GM19395 (cell line): ENCODE data around the gene CTNND2.
"Not testable (repeated sequence)": the region's sequence is repeated elsewhere in the genome, so short reads cannot be mapped to it uniquely, and the experiment has no call there.

ENCODE experiments used
- ATAC-seq: cut with Tn5 transposase; IDR thresholded peaks from one replicate; pipeline ENCODE4 v1.9.1; 2021; ENCODE audit warnings: mild to moderate bottlenecking, moderate library complexity; ENCODE audit not compliant: unreplicated experiment

CTNND2 gene

GRCh38 chr5:11004523-11004922 lies 899.7 kb downstream of the CTNND2 start:
- not testable (repeated sequence) for ATAC-seq

GRCh38 chr5:11000515-11001353 lies 903.5 kb downstream of the CTNND2 start:
- ATAC-seq, result no peak

- no peak for ATAC-seq
Observed at GRCh38 chr5:10999714-11000113, 904.5 kb downstream of the CTNND2 start.

GRCh38 chr5:10995891-10996290 lies 908.4 kb downstream of the CTNND2 start:
- no peak for ATAC-seq

- ATAC-seq, result no peak
Observed at GRCh38 chr5:10994091-10994986, 909.9 kb downstream of the CTNND2 start.

GRCh38 chr5:10990634-10991033 lies 913.6 kb downstream of the CTNND2 start:
- no peak for ATAC-seq

- no peak for ATAC-seq
Observed at GRCh38 chr5:10989577-10990263, 914.5 kb downstream of the CTNND2 start.

GRCh38 chr5:10988622-10989021 lies 915.6 kb downstream of the CTNND2 start:
- no peak for ATAC-seq

- peak; percentile 90 for ATAC-seq
Observed at GRCh38 chr5:10987925-10988504, 916.2 kb downstream of the CTNND2 start.

- no peak for ATAC-seq
Observed at GRCh38 chr5:10987276-10987924, 916.8 kb downstream of the CTNND2 start.

- peak; percentile 41 for ATAC-seq
Observed at GRCh38 chr5:10985721-10986110, 918.5 kb downstream of the CTNND2 start.

GRCh38 chr5:10985091-10985720 lies 919.0 kb downstream of the CTNND2 start:
- no peak for ATAC-seq

GRCh38 chr5:10984021-10984715 lies 920.1 kb downstream of the CTNND2 start:
- no peak for ATAC-seq

- ATAC-seq, result no peak
Observed at GRCh38 chr5:10982626-10983025, 921.6 kb downstream of the CTNND2 start.

- no peak for ATAC-seq
Observed at GRCh38 chr5:10981932-10982331, 922.3 kb downstream of the CTNND2 start.

- no peak for ATAC-seq
Observed at GRCh38 chr5:10977011-10977410, 927.2 kb downstream of the CTNND2 start.

- no peak for ATAC-seq
Observed at GRCh38 chr5:10975945-10976344, 928.3 kb downstream of the CTNND2 start.

- ATAC-seq, result no peak
Observed at GRCh38 chr5:10974850-10975249, 929.4 kb downstream of the CTNND2 start.

- no peak for ATAC-seq
Observed at GRCh38 chr5:10973316-10973715, 930.9 kb downstream of the CTNND2 start.
